ENCODE measurements around the gene SLC25A27.
"Not testable (repeated sequence)": the region's sequence is repeated elsewhere in the genome, so short reads cannot be mapped to it uniquely, and the experiment has no call there.

Gene SLC25A27

GRCh38 chr6:46637145-46637544, 15.6 kb upstream of the SLC25A27 start:
- no peak overlapping the region for H3K4me3 ChIP-seq (ENCODE audit: low read length)
- TF ChIP-seq, protein P1, sequence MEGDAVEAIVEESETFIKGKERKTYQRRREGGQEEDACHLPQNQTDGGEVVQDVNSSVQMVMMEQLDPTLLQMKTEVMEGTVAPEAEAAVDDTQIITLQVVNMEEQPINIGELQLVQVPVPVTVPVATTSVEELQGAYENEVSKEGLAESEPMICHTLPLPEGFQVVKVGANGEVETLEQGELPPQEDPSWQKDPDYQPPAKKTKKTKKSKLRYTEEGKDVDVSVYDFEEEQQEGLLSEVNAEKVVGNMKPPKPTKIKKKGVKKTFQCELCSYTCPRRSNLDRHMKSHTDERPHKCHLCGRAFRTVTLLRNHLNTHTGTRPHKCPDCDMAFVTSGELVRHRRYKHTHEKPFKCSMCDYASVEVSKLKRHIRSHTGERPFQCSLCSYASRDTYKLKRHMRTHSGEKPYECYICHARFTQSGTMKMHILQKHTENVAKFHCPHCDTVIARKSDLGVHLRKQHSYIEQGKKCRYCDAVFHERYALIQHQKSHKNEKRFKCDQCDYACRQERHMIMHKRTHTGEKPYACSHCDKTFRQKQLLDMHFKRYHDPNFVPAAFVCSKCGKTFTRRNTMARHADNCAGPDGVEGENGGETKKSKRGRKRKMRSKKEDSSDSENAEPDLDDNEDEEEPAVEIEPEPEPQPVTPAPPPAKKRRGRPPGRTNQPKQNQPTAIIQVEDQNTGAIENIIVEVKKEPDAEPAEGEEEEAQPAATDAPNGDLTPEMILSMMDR (conservative IDR thresholded peaks at IDR 0.05; ENCODE audit: low read length) = no peak

DNA sequence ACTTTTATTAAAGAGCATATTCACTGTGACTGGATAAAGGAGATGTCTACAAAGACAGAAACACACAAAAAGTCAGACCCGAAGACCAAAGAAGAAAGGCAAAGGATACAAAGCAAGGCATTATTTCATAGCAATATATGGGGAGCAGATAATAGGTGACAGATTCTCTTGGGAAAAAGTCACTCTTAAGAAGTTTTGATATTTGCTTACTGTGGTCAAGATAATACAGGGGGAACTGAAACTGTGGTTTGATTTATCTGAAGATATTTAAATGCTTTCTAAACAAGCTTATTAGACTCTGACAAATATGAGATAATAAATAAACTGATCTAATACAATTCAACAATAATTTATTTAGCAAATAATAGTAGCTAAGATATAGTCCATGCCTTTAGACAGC, 14.8 kb upstream of the SLC25A27 start:
- DNase-seq (ENCODE audit: low read depth) = no peak
- H3K4me3 ChIP-seq (ENCODE audit: low read length) = no peak overlapping the region
- TF ChIP-seq, protein P1 (conservative IDR thresholded peaks at IDR 0.05; ENCODE audit: low read length) = no peak

More at GRCh38 chr6:46637145-46637544, 15.6 kb upstream of the SLC25A27 start:
- peak; percentile 89 for DNase-seq (ENCODE audit: low read depth)

DNA sequence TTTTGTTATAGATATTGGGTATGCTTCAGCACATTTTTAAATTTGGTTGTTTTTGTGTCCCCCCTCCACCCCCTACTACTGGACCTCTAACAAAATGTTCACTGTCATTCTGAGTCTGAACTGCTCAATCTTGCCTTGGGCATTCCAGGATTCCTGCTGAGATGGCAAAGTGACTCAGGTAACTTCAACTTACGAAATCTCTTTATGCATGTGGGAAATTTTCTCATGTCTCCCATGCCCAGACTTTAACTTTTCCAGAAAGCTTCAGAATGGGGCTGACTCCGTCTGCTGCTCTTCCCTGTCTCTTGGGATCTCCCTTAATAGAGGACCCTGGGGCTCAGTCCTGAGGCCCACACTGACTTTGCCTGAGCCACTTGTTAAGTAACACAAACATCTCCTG, 14.1 kb upstream of the SLC25A27 start:
- DNase-seq (ENCODE audit: low read depth) = no peak
- H3K4me3 ChIP-seq (ENCODE audit: low read length) = no peak overlapping the region
- TF ChIP-seq, protein P1 (conservative IDR thresholded peaks at IDR 0.05; ENCODE audit: low read length) = no peak

- no peak overlapping the region for H3K4me3 ChIP-seq (ENCODE audit: low read length)
- no peak for DNase-seq (ENCODE audit: low read depth)
- TF ChIP-seq, protein P1 (conservative IDR thresholded peaks at IDR 0.05; ENCODE audit: low read length) = no peak
Observed at GRCh38 chr6:46642928-46643751, 9.6 kb upstream of the SLC25A27 start.

DNA sequence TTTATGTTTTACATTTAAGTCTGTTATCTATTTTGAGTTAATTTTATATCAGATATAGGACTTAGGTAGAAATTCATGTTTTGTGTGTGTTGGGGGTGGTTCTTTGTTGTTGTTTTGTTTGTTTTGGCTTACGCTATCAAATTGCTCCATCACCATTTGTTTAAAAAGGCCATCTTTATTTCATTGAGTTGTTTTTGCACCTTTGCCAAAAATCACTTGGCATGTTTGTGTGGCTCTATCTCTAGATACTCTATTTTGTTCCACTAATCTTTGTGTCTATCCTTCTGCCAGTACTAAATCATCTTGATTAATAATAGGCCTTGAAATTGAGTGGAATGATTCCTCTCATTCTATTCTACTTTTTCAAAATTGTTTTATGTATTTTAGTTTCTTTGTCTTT, 7.5 kb upstream of the SLC25A27 start:
- DNase-seq (ENCODE audit: low read depth) = no peak

DNA sequence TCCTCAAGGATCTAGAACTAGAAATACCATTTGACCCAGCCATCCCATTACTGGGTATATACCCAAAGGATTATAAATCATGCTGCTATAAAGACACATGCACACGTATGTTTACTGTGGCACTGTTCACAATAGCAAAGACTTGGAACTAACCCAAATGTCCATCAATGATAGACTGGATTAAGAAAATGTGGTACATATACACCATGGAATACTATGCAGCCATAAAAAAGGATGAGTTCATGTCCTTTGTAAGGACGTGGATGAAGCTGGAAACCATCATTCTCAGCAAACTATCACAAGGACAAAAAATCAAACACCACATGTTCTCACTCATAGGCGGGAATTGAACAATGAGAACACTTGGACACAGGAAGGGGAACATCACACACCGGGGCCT, 4.7 kb upstream of the SLC25A27 start:
- not testable (repeated sequence) for DNase-seq (ENCODE audit: low read depth); H3K4me3 ChIP-seq (ENCODE audit: low read length)

More for the DNA sequence above, 7.5 kb upstream of the SLC25A27 start:
- H3K4me3 ChIP-seq (ENCODE audit: low read length) = no peak overlapping the region
- TF ChIP-seq, protein P1 (conservative IDR thresholded peaks at IDR 0.05; ENCODE audit: low read length) = no peak

DNA sequence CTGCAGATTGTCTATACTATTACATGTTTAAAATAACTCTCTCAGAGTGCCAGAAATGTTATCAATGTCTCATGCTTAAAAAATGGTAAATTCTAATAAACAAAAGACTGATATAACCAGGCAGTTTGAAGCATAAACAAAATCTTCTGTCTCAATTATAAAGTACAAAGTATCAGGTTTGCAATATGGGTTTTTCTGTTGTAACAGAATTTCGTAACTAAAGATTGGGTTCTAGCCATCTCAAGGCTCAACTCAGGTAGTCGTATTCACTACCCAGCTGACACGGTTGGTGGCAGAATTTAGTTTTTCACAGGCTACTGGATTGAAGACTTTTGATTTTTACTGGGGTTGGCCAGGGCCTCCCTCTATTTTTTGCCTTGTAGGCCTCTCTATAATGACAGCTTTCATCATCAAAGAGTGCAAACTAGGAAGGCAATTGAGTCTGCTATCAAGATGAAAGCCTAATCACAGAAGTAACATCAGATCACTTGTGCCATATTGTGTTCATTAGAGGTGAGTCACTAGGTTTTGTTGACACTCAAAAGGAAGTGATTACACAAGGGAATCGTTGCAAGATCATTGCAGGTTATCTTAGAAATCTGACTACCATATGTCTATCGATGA, 3.8 kb upstream of the SLC25A27 start:
- peak; percentile 15 for DNase-seq (ENCODE audit: low read depth)
- TF ChIP-seq, protein P1 (conservative IDR thresholded peaks at IDR 0.05; ENCODE audit: low read length) = no peak
- H3K4me3 ChIP-seq (ENCODE audit: low read length) = no peak overlapping the region

Measured in AG10803 (cell line).